ENCODE measurements around the gene PSMB9.

GRCh38 chr6:32840604-32841246 lies 13.3 kb upstream of the PSMB9 start:
- TF ChIP-seq EZH2phosphoT487 (IDR thresholded peaks at IDR 0.05; ENCODE audit: insufficient read depth, low read depth) = no peak
- no peak for TF ChIP-seq EZH2 (IDR thresholded peaks at IDR 0.05; ENCODE audit: insufficient read depth, poor library complexity, severe bottlenecking)

Measured in GM23248 (cell line).